ENCODE results near the gene MAGI3. TPM values are rescaled to one million over a fixed set of nuclear protein-coding genes. Genes with fewer than 3 reads are reported as not detected.

Gene MAGI3
- total RNA-seq, 3 donors from 2014 or later, result 48.6 to 65.4 (median 62.9) TPM

DNA sequence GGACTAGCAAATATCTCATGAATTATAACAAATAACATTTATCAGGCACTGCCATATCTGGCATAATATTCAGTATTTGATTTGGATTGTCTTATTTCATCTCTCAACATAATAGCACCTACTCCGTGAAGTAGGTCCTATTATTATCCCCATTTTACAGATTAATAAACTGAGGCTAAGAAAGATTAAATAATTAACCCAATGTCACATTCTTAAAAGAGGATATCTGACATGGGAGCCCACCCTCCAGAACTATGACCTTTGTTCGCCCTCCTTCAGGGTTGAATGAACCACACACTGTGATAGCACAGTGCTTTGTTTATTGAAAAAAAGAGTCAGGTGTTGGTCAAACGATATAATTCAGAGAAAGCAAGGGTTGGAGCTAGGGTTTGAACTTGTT is 19.4 kb upstream of the MAGI3 start:
- H3K36me3 ChIP-seq (ENCODE audit: low read depth), result no peaks in the 10 kb centered on the region
- TF ChIP-seq, protein P1, sequence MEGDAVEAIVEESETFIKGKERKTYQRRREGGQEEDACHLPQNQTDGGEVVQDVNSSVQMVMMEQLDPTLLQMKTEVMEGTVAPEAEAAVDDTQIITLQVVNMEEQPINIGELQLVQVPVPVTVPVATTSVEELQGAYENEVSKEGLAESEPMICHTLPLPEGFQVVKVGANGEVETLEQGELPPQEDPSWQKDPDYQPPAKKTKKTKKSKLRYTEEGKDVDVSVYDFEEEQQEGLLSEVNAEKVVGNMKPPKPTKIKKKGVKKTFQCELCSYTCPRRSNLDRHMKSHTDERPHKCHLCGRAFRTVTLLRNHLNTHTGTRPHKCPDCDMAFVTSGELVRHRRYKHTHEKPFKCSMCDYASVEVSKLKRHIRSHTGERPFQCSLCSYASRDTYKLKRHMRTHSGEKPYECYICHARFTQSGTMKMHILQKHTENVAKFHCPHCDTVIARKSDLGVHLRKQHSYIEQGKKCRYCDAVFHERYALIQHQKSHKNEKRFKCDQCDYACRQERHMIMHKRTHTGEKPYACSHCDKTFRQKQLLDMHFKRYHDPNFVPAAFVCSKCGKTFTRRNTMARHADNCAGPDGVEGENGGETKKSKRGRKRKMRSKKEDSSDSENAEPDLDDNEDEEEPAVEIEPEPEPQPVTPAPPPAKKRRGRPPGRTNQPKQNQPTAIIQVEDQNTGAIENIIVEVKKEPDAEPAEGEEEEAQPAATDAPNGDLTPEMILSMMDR (IDR thresholded peaks at IDR 0.05), result no peak
- DNase-seq (no peak), ATAC-seq (no peak)
- no peak overlapping the region for H3K4me3 ChIP-seq
- intact Hi-C loops (cut with DNase I, micrococcal nuclease), result no loop called here
- no peaks in the 10 kb centered on the region for H3K4me1 ChIP-seq (ENCODE audit: low read depth)
- H3K9me3 ChIP-seq, result no peaks in the 10 kb centered on the region

DNA sequence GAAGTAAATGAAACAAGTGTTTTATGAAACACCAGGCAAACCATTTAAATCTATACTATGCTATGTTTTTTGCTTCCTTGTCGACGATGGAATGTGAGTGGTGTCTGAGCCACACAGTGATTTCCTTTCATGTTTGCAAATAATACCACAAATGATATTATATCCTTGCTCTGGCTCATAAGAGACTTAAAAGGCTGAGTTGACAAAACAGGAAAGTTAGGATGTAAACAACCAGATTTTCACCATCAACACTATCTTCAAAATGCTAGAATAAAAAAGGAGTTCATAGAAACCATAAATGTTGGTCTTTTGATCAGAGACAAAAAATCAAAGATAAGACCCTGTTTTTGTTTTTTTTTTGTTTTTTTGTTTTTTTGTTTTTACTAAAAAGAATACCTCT is 17.8 kb upstream of the MAGI3 start:
- intact Hi-C loops (cut with DNase I, micrococcal nuclease), result no loop called here
- no peak overlapping the region for H3K4me3 ChIP-seq
- no peaks in the 10 kb centered on the region for H3K36me3 ChIP-seq (ENCODE audit: low read depth)
- no peaks in the 10 kb centered on the region for H3K4me1 ChIP-seq (ENCODE audit: low read depth)
- no peak for ATAC-seq
- TF ChIP-seq, protein P1 (IDR thresholded peaks at IDR 0.05), result no peak
- H3K9me3 ChIP-seq, result no peaks in the 10 kb centered on the region
- DNase-seq, result no peak

DNA sequence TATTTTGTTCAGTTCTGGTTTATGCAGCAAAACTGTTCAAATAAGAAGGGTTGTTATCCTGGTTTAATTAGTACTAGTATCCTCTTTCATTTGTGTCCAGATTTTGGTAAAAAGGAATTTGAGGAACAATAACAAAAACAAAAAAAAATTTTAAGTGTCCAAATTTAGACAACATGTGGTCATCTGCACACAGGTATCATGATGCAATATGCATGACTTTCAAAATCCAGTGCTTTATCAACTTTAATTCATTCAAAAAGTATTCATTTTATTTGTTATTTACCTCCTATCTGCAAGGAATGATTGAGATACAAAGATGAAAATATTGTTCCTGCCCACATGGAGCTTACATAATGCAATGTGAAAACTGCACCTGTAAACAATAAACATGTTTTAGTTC is 16.7 kb upstream of the MAGI3 start:
- H3K9me3 ChIP-seq, result no peaks in the 10 kb centered on the region
- ATAC-seq (no peak), DNase-seq (no peak)
- no peaks in the 10 kb centered on the region for H3K4me1 ChIP-seq (ENCODE audit: low read depth)
- no peak overlapping the region for H3K4me3 ChIP-seq
- intact Hi-C loops (cut with DNase I, micrococcal nuclease), result no loop called here
- no peaks in the 10 kb centered on the region for H3K36me3 ChIP-seq (ENCODE audit: low read depth)
- TF ChIP-seq, protein P1 (IDR thresholded peaks at IDR 0.05), result no peak

DNA sequence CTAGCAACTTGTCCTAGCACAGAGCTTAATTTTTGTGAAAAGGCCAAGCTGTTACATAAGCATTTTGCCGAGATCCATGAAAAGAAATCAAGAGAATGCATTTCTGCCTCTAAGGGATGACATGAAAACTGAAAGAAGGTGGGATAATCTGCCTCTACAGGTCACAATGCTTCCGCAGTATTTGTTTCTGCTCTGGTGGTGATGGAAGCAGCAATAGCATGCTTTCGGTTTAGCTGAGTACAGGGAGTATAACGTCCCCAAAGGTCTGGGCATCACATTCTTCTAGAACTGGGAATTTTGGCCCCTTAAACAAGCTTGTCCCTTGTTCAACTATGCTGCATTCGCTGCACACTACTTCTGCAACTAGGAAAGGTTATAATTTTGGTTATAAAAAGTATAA is 14.4 kb upstream of the MAGI3 start:
- TF ChIP-seq, protein P1 (IDR thresholded peaks at IDR 0.05), result no peak
- ATAC-seq (no peak), DNase-seq (no peak)
- H3K36me3 ChIP-seq (ENCODE audit: low read depth), result no peaks in the 10 kb centered on the region
- intact Hi-C loops (cut with DNase I, micrococcal nuclease), result no loop called here
- no peaks in the 10 kb centered on the region for H3K9me3 ChIP-seq
- H3K4me3 ChIP-seq, result no peak overlapping the region
- H3K4me1 ChIP-seq (ENCODE audit: low read depth), result no peaks in the 10 kb centered on the region

DNA sequence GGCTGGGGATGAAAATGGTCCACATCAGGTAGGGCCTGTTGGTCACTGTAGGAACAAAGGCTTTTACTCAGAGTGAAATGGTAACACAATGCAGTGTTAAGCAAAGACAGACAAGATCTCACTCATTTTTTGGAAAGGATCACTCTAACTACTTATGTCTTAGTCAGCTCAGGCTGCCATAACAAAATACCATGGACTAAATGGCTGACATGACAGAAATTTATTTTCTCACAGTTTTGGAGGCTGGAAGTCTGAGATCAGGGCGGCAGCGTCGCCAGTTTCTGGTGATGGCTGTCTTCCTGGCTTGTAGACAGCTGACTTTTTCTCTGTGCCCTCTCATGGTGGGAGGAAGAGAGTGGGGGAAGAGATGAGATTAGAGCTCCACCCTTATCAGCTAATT is 10.2 kb upstream of the MAGI3 start:
- TF ChIP-seq, protein P1 (IDR thresholded peaks at IDR 0.05), result no peak
- DNase-seq (no peak), ATAC-seq (no peak)
- Histone ChIP-seq H3K36me3 (ENCODE audit: low read depth) (no peaks in the 10 kb centered on the region), H3K9me3 (no peaks in the 10 kb centered on the region), H3K4me3 (no peak overlapping the region), H3K4me1 (ENCODE audit: low read depth) (no peaks in the 10 kb centered on the region)
- intact Hi-C loops (cut with DNase I, micrococcal nuclease), result no loop called here

DNA sequence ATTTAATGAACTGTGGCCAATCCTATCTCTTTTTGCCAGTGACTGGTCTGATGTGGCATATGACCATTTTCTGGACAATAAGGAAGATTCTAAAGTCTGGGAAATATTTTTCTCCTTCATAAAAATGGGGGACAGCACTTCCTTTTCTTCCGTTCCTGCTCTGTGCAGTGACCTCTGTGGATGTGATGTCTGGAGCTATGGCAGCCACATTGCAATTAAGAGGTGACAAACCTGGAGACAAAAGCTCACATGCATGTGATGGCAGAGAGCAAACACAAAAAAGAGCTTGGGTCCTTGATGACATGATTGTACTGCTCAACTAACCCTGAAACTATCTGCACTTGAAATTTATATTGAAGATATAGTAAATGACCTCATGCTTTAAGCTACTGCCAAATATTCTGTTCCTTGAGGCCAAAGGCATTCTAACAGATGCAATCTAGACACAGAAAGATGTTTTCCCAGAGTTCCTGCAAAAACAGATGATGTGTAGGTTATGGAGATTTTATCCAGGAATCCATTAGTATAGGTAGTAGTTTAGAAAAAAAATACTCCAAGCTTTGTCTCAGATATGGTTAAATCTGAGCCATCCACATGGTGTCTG is 2.2 kb upstream of the MAGI3 start:
- no peak for ATAC-seq
- intact Hi-C loops (cut with DNase I, micrococcal nuclease), result no loop called here
- Histone ChIP-seq H3K9me3 (no peaks in the 10 kb centered on the region), H3K4me3 (no peak overlapping the region), H3K4me1 (ENCODE audit: low read depth) (peaks cover 1% of the 10 kb centered on the region), H3K36me3 (ENCODE audit: low read depth) (no peaks in the 10 kb centered on the region)
- DNase-seq, result no peak
- TF ChIP-seq, protein P1 (IDR thresholded peaks at IDR 0.05), result no peak

Measured in mucosa of descending colon (tissue), 3 donors.